Activated CD4-positive, alpha-beta memory T cell treated with anti-CD3 and anti-CD28 coated beads, Interleukin-2, amount 10 ng/mL, durations not matched to agents 7 days and 5 days (primary cell): Measurements from ENCODE around the gene ULK4. TPM values are rescaled to one million over a fixed set of nuclear protein-coding genes. Genes with fewer than 3 reads are reported as not detected.

Source experiments
- CTCF ChIA-PET: fragments of 350-600 bp; sonication (Branson Sonifier 250); formaldehyde crosslinking; loops from one replicate; lab custom pipeline; 2021; ENCODE audit warnings: antibody characterized with exemption, inconsistent platforms; lab: Charles Lee
- POLR2A ChIA-PET: fragments of 350-600 bp; sonication (Branson Sonifier 250); formaldehyde crosslinking; loops from one replicate; lab custom pipeline; 2021; ENCODE audit warnings: antibody characterized with exemption; lab: Charles Lee
- DNase-seq: peaks from one replicate; pipeline ENCODE4 v3.0.0-alpha.2; 2020
- H3K27ac Mint-ChIP-seq: one replicate; pipeline ENCODE4 v1.8.0; 2021; ENCODE audit warnings: mild to moderate bottlenecking, mixed read lengths
- H3K27me3 Mint-ChIP-seq: one replicate; pipeline ENCODE4 v1.8.0; 2021; ENCODE audit warnings: mixed read lengths
- H3K36me3 Mint-ChIP-seq: one replicate; pipeline ENCODE4 v1.8.0; 2021; ENCODE audit warnings: low read depth, mixed read lengths
- H3K4me1 Mint-ChIP-seq: one replicate; pipeline ENCODE4 v1.8.0; 2021; ENCODE audit warnings: mixed read lengths
- H3K4me3 Mint-ChIP-seq: one replicate; pipeline ENCODE4 v1.8.0; 2021; ENCODE audit warnings: mild to moderate bottlenecking, mixed read lengths
- H3K9me3 Mint-ChIP-seq: one replicate; pipeline ENCODE4 v1.8.0; 2021; ENCODE audit warnings: mixed read lengths
- total RNA-seq, 2 experiments: library from RNA; stranded (reverse); gene quantifications; one replicate each; pipeline ENCODE4 v1.2.3, GENCODE V29; 2021

Gene ULK4
- total RNA-seq, 2 experiments from 2014 or later: 14.1 to 18.2 TPM

GRCh38 chr3:41603807-41604206 lies 358.1 kb downstream of the ULK4 start:
- Mint-ChIP-seq H3K4me1 (peaks cover 11% of the 10 kb centered on the region), H3K4me3 (no peak overlapping the region), H3K36me3 (no peaks in the 10 kb centered on the region), H3K27ac (no peak overlapping the region), H3K9me3 (no peaks in the 10 kb centered on the region), H3K27me3 (peaks cover 4% of the 10 kb centered on the region)
- POLR2A ChIA-PET: no interaction called here
- no peak for DNase-seq
- CTCF ChIA-PET: no interaction called here

DNA sequence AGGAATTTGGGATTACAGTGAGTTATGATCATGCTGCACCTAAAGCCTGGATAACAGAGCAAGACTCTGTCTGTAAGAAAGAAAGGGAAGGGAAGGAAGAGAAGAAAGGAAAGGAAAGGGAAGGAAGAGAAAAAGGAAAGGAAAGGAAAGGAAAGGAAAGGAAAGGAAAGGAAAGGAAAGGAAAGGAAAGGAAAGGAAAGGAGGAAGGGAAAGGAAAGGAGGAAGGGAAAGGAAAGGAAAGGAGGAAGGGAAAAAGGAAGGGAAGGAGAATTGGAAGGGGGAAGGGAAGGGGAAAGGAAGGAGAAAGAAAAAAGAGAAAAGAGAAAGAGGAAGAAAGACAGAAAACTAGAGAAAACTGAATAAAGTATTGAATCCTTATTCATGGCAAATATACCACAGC lies 359.8 kb downstream of the ULK4 start:
- Mint-ChIP-seq H3K9me3 (no peaks in the 10 kb centered on the region), H3K4me1 (peaks cover 1% of the 10 kb centered on the region), H3K36me3 (no peaks in the 10 kb centered on the region), H3K4me3 (no peak overlapping the region), H3K27me3 (peaks cover 4% of the 10 kb centered on the region), H3K27ac (no peak overlapping the region)
- ChIA-PET POLR2A (no interaction called here), CTCF (interaction anchor here (0.6 kb wide), 1 partner anchor 10 kb away, joined by 4 read pairs; no protein-coding TSS in a partner anchor)
- DNase-seq: no peak

- Mint-ChIP-seq H3K4me3 (no peak overlapping the region), H3K27me3 (no peaks in the 10 kb centered on the region)
Observed at GRCh38 chr3:41601404-41601987, 360.4 kb downstream of the ULK4 start.

DNA sequence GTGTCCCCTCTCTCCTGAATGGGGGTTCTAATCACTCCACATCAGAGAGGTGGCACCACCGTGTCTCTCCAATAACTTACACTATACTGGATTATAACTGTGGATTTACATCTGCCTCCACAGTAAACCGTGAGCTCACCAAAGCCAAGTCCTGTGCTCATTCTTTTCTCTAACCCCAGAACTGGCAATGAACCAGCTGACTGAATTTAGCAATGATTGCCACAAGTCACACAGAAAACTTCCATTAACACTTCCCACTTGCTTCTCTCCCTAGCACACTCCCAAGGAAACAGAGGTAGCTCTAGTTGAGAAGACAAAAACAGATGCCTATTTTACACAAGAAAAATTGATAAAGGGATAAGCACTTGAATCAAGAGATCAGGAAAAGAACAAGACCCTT lies 361.3 kb downstream of the ULK4 start:
- CTCF ChIA-PET: no interaction called here
- Mint-ChIP-seq H3K27me3 (no peaks in the 10 kb centered on the region), H3K4me3 (no peak overlapping the region), H3K9me3 (no peaks in the 10 kb centered on the region), H3K27ac (no peak overlapping the region), H3K4me1 (peaks cover 1% of the 10 kb centered on the region), H3K36me3 (no peaks in the 10 kb centered on the region)
- POLR2A ChIA-PET: no interaction called here
- DNase-seq: no peak

More at GRCh38 chr3:41601404-41601987, 360.4 kb downstream of the ULK4 start:
- Mint-ChIP-seq H3K9me3 (no peaks in the 10 kb centered on the region), H3K36me3 (no peaks in the 10 kb centered on the region), H3K4me1 (peaks cover 1% of the 10 kb centered on the region), H3K27ac (no peak overlapping the region)
- ChIA-PET POLR2A (no interaction called here), CTCF (interaction anchor here (0.6 kb wide), 1 partner anchor 11 kb away, joined by 4 read pairs; no protein-coding TSS in a partner anchor)
- DNase-seq: no peak

GRCh38 chr3:41599127-41599484 lies 362.8 kb downstream of the ULK4 start:
- Mint-ChIP-seq H3K9me3 (no peaks in the 10 kb centered on the region), H3K4me1 (peaks cover 1% of the 10 kb centered on the region), H3K36me3 (no peaks in the 10 kb centered on the region), H3K4me3 (no peak overlapping the region), H3K27me3 (no peaks in the 10 kb centered on the region), H3K27ac (no peak overlapping the region)
- ChIA-PET CTCF (no interaction called here), POLR2A (no interaction called here)
- DNase-seq: no peak

DNA sequence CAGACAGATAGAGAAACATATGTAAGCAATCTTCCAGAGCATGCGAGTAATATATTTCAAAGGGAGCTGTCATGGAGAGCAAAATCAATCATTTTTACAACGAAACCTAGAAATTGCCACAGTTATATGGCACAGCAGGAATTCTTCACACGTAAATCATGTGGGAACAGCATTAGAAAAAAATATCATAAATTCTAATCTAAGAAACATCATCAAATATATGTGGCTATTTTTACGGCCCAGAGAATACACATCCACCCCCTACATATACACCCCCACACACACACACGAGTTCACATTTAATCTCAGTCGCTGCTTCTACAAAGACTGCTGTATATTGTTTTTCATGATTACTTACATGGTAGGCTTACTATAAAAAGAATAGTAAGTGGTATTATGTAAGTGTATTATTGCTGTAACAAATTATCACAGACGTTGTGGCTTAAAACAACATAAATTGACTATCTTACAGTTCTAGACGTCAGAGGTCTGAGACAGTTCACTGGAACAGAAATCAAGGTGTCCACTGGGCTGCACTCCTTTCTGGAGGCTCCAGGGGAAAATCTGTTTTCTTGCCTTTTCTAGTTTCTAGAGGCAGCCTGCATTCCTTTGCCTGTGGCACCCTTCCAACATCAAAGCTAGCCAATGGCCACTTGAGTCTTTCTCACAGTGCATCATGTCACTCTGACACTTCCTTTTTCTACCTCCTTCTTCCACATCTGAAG lies 363.3 kb downstream of the ULK4 start:
- ChIA-PET POLR2A (no interaction called here), CTCF (no interaction called here)
- Mint-ChIP-seq H3K27me3 (no peaks in the 10 kb centered on the region), H3K9me3 (no peaks in the 10 kb centered on the region), H3K4me3 (no peak overlapping the region), H3K27ac (no peak overlapping the region), H3K36me3 (no peaks in the 10 kb centered on the region), H3K4me1 (peaks cover 1% of the 10 kb centered on the region)
- DNase-seq: no peak

DNA sequence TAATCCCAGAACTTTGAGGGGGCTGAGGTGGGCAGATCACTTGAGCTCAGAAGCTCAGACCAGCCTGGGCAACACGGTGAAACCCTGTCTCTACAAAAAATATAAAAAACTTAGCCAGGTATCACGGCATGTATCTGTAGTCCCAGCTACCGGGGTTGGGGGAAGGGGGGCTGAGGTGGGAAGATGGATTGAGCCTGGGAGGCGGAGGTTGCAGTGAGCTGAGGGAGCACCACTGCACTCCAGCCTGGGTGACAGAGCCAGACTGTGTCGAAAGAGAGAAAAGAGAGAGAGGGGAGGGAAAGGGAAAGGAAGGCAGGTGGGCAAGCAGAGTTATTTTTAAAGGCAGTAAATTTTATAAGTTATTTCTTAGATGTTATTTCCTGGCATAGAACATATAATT lies 368.1 kb downstream of the ULK4 start:
- no peaks in the 10 kb centered on the region for H3K9me3 Mint-ChIP-seq
- H3K27ac Mint-ChIP-seq: no peak overlapping the region
- CTCF ChIA-PET: no interaction called here
- no peak overlapping the region for H3K4me3 Mint-ChIP-seq
- H3K36me3 Mint-ChIP-seq: no peaks in the 10 kb centered on the region
- H3K27me3 Mint-ChIP-seq: no peaks in the 10 kb centered on the region
- POLR2A ChIA-PET: no interaction called here
- H3K4me1 Mint-ChIP-seq: no peaks in the 10 kb centered on the region
- DNase-seq: no peak

DNA sequence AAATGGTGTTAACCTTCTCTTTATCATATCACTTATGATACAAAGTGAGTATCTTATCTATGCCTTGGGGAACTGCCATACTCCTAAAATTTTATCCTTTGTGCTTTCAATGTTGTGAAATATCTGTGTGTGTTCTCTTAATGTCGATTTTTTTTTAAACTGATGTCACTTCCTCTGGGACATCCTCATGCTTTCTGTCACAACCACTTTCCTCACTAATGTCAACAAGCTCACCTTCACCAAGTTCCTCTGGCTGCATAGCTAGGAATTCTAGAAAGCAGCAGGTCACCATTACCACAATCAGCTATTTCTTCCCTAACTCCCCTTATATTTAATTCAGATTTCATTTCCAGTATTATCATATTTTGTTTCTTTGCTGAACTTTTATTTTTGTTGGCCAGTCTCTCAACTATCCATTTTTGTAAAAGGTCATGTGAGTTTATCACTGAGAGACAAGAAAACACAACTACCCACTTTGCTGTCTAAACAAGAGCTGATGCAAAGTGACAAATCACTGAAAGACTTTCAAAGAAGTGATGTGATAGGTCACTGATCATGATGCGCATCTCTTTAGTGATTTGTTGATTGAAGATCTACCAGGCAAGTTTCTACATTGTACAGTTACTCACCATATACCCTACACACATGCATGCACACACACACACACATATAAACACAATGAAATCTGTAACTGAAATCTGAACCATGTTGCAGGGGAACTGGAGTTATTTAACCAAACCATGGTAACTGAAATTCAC lies 369.0 kb downstream of the ULK4 start:
- H3K36me3 Mint-ChIP-seq: no peaks in the 10 kb centered on the region
- no peaks in the 10 kb centered on the region for H3K9me3 Mint-ChIP-seq
- no peak for DNase-seq
- ChIA-PET CTCF (no interaction called here), POLR2A (no interaction called here)
- H3K27me3 Mint-ChIP-seq: no peaks in the 10 kb centered on the region
- H3K4me3 Mint-ChIP-seq: no peak overlapping the region
- no peaks in the 10 kb centered on the region for H3K4me1 Mint-ChIP-seq
- no peak overlapping the region for H3K27ac Mint-ChIP-seq

DNA sequence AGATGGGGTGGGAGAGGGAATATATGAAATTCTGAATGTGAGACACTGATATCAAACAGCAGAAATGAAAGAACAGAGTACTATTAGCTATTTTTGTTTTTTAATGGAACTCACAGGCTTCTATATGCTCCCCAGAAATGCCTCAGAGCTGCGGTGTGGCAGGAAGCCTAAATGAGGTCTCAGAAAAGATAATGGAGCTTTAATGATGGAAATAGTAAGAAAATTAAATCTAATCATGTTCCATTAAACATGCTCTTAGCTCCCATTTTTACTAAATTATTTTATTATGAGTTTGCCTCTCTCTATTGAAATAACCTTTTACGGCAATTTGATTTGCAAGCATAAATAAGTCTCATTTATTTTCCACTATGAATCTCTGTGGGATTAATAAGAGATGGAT lies 378.9 kb downstream of the ULK4 start:
- Mint-ChIP-seq H3K36me3 (no peaks in the 10 kb centered on the region), H3K4me3 (no peak overlapping the region), H3K27ac (no peak overlapping the region), H3K4me1 (peaks cover 5% of the 10 kb centered on the region), H3K9me3 (peaks cover 4% of the 10 kb centered on the region), H3K27me3 (no peaks in the 10 kb centered on the region)
- no peak for DNase-seq
- ChIA-PET POLR2A (no interaction called here), CTCF (no interaction called here)

- Mint-ChIP-seq H3K9me3 (peaks cover 4% of the 10 kb centered on the region), H3K4me3 (no peak overlapping the region), H3K36me3 (no peaks in the 10 kb centered on the region), H3K4me1 (peaks cover 5% of the 10 kb centered on the region), H3K27me3 (no peaks in the 10 kb centered on the region), H3K27ac (no peak overlapping the region)
- no peak for DNase-seq
- ChIA-PET CTCF (no interaction called here), POLR2A (no interaction called here)
Observed at GRCh38 chr3:41581700-41582099, 380.2 kb downstream of the ULK4 start.

DNA sequence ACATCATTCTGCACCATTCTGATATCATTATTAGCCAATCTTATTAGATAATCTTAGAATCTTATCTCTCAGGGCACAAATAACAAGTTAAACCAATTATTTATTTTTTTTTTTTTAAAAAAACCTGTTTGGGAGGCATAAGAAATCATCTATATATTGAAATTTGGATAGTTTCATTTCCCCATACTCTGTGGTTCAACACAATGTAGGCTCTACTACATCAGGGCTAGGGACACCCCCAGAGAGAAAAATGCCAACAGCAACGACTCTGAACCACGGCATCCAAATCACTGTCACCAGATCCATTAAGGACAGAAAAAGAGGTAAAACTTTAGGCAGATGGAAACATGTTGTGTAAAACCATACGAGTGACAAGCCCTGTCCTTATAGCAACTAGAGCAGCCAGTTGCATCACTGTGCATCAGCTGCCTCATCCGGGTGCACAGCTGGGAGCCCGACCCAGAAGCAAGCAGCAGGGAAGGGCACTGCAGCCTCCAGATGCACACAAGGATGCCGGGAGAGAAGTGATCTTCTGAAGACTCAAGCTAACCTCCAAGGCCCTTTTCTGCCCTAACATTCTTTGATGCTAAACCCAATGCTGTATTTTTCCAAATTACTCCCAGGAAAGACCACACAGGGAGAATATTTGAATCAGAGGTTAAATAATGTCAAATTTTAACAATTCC lies 381.5 kb downstream of the ULK4 start:
- H3K27ac Mint-ChIP-seq: no peak overlapping the region
- H3K4me1 Mint-ChIP-seq: peaks cover under 1% of the 10 kb centered on the region
- no peaks in the 10 kb centered on the region for H3K27me3 Mint-ChIP-seq
- DNase-seq: no peak
- ChIA-PET POLR2A (no interaction called here), CTCF (no interaction called here)
- H3K36me3 Mint-ChIP-seq: no peaks in the 10 kb centered on the region
- no peak overlapping the region for H3K4me3 Mint-ChIP-seq
- H3K9me3 Mint-ChIP-seq: peaks cover 4% of the 10 kb centered on the region

GRCh38 chr3:41579861-41580260 lies 382.0 kb downstream of the ULK4 start:
- CTCF ChIA-PET: no interaction called here
- POLR2A ChIA-PET: no interaction called here

DNA sequence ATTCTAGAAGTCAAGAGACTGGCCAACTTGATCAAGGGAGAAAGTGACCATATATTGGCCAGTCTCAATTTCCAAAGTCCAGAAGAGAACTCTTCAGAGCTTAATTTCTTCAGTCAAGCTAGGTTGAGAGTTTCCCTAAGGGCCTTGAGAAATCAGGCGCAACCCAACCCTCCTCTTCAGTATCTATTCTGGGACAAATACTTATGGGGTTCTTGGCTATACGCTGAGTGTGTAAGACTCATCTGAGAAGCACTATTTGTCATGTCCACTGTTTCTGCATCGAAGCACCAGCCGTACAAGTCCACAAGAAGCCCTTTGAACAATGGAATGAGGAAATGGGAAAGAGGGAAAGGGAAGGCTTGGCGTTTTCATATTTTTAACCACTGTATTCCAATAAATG lies 383.1 kb downstream of the ULK4 start:
- Mint-ChIP-seq H3K27ac (no peak overlapping the region), H3K9me3 (peaks cover 4% of the 10 kb centered on the region), H3K27me3 (no peaks in the 10 kb centered on the region), H3K4me3 (no peak overlapping the region), H3K4me1 (no peaks in the 10 kb centered on the region), H3K36me3 (no peaks in the 10 kb centered on the region)
- no peak for DNase-seq
- ChIA-PET POLR2A (no interaction called here), CTCF (no interaction called here)

More at GRCh38 chr3:41579861-41580260, 382.0 kb downstream of the ULK4 start:
- no peaks in the 10 kb centered on the region for H3K4me1 Mint-ChIP-seq
- no peak for DNase-seq
- H3K27ac Mint-ChIP-seq: no peak overlapping the region
- H3K4me3 Mint-ChIP-seq: no peak overlapping the region
- H3K36me3 Mint-ChIP-seq: no peaks in the 10 kb centered on the region
- H3K27me3 Mint-ChIP-seq: no peaks in the 10 kb centered on the region
- H3K9me3 Mint-ChIP-seq: peaks cover 4% of the 10 kb centered on the region
